IPS-18c (cell line): ENCODE results near the gene SLC36A2.
"Not testable (repeated sequence)": the region's sequence is repeated elsewhere in the genome, so short reads cannot be mapped to it uniquely, and the experiment has no call there.

Experiments used
- H3K4me3 ChIP-seq: 2 replicates; pipeline ENCODE4 v1.7.0; 2013; ENCODE audit warnings: low read depth, mild to moderate bottlenecking, low read length, moderate library complexity; ENCODE audit not compliant: insufficient read depth
- H3K9me3 ChIP-seq: one replicate; pipeline ENCODE4 v1.6.1; 2013; ENCODE audit warnings: mild to moderate bottlenecking, low read length, moderate library complexity; ENCODE audit not compliant: control insufficient read depth, insufficient read depth

SLC36A2 gene

GRCh38 chr5:151347369-151347768 is at the start of gene SLC36A2:
Gene SLC36A2, minus strand, starts transcription at chr5:151347559. Its CDS starts 99 bp downstream, at chr5:151347460.
- H3K9me3 ChIP-seq = no peaks in the 10 kb centered on the region
- no peak within 1 kb of the TSS for H3K4me3 ChIP-seq

- no peak overlapping the region for H3K4me3 ChIP-seq
- H3K9me3 ChIP-seq = no peaks in the 10 kb centered on the region
Measured at GRCh38 chr5:151388960-151389359, 41.6 kb upstream of the SLC36A2 start.

- Histone ChIP-seq H3K9me3 (no peaks in the 10 kb centered on the region), H3K4me3 (no peak overlapping the region)
Measured at GRCh38 chr5:151384106-151384505, 36.7 kb upstream of the SLC36A2 start.

- Histone ChIP-seq H3K9me3 (no peaks in the 10 kb centered on the region), H3K4me3 (no peak overlapping the region)
Measured at GRCh38 chr5:151383011-151383410, 35.7 kb upstream of the SLC36A2 start.

GRCh38 chr5:151382576-151382975 is 35.2 kb upstream of the SLC36A2 start:
- H3K4me3 ChIP-seq = no peak overlapping the region
- H3K9me3 ChIP-seq = no peaks in the 10 kb centered on the region

- Histone ChIP-seq H3K4me3 (no peak overlapping the region), H3K9me3 (no peaks in the 10 kb centered on the region)
Measured at GRCh38 chr5:151381899-151382298, 34.5 kb upstream of the SLC36A2 start.

- no peak overlapping the region for H3K4me3 ChIP-seq
- no peaks in the 10 kb centered on the region for H3K9me3 ChIP-seq
Measured at GRCh38 chr5:151378616-151379015, 31.3 kb upstream of the SLC36A2 start.

- H3K9me3 ChIP-seq = no peaks in the 10 kb centered on the region
- H3K4me3 ChIP-seq = no peak overlapping the region
Measured at GRCh38 chr5:151374539-151374938, 27.2 kb upstream of the SLC36A2 start.

GRCh38 chr5:151367038-151367437 is 19.7 kb upstream of the SLC36A2 start:
- not testable (repeated sequence) for H3K4me3 ChIP-seq, H3K9me3 ChIP-seq

- H3K9me3 ChIP-seq = peaks cover 6% of the 10 kb centered on the region
- no peak overlapping the region for H3K4me3 ChIP-seq
Measured at GRCh38 chr5:151363673-151364072, 16.3 kb upstream of the SLC36A2 start.

GRCh38 chr5:151362970-151363369 is 15.6 kb upstream of the SLC36A2 start:
- H3K9me3 ChIP-seq = peaks cover 6% of the 10 kb centered on the region
- no peak overlapping the region for H3K4me3 ChIP-seq

- Histone ChIP-seq H3K4me3 (no peak overlapping the region), H3K9me3 (no peaks in the 10 kb centered on the region)
Measured at GRCh38 chr5:151359391-151359790, 12.0 kb upstream of the SLC36A2 start.

GRCh38 chr5:151357792-151358191 is 10.4 kb upstream of the SLC36A2 start:
- Histone ChIP-seq H3K9me3 (no peaks in the 10 kb centered on the region), H3K4me3 (no peak overlapping the region)

- Histone ChIP-seq H3K9me3 (no peaks in the 10 kb centered on the region), H3K4me3 (no peak overlapping the region)
Measured at GRCh38 chr5:151357097-151357496, 9.7 kb upstream of the SLC36A2 start.

GRCh38 chr5:151351671-151352070 is 4.3 kb upstream of the SLC36A2 start:
- Histone ChIP-seq H3K9me3 (no peaks in the 10 kb centered on the region), H3K4me3 (no peak overlapping the region)

- no peaks in the 10 kb centered on the region for H3K9me3 ChIP-seq
- no peak overlapping the region for H3K4me3 ChIP-seq
Measured at GRCh38 chr5:151348789-151349188, 1.4 kb upstream of the SLC36A2 start.

GRCh38 chr5:151345808-151346478 is 1.4 kb downstream of the SLC36A2 start:
- Histone ChIP-seq H3K9me3 (no peaks in the 10 kb centered on the region), H3K4me3 (no peak overlapping the region)

- Histone ChIP-seq H3K4me3 (no peak overlapping the region), H3K9me3 (no peaks in the 10 kb centered on the region)
Measured at GRCh38 chr5:151345187-151345807, 2.1 kb downstream of the SLC36A2 start.

- Histone ChIP-seq H3K9me3 (no peaks in the 10 kb centered on the region), H3K4me3 (no peak overlapping the region)
Measured at GRCh38 chr5:151344088-151344487, 3.3 kb downstream of the SLC36A2 start.
